Bronchial smooth muscle cell (primary cell): Measurements from ENCODE around the gene ZAR1. TPM values are rescaled to one million over a fixed set of nuclear protein-coding genes. Genes with fewer than 3 reads are reported as not detected.

Experiments used
- total RNA-seq: library from RNA; depleted of rRNA; stranded (reverse); fragments of >200 nt; gene quantifications from 2 replicates; pipeline ENCODE4 v1.2.1, GENCODE V29; 2014

ZAR1 gene, protein sequence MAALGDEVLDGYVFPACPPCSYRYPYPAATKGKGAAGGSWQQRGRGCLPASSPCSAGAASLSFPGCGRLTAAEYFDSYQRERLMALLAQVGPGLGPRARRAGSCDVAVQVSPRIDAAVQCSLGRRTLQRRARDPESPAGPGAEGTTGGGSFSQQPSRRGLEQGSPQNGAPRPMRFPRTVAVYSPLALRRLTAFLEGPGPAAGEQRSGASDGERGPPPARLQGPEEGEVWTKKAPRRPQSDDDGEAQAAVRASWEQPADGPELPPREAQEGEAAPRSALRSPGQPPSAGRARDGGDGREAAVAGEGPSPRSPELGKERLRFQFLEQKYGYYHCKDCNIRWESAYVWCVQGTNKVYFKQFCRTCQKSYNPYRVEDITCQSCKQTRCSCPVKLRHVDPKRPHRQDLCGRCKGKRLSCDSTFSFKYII
- total RNA-seq: not detected in 2 replicates

DNA sequence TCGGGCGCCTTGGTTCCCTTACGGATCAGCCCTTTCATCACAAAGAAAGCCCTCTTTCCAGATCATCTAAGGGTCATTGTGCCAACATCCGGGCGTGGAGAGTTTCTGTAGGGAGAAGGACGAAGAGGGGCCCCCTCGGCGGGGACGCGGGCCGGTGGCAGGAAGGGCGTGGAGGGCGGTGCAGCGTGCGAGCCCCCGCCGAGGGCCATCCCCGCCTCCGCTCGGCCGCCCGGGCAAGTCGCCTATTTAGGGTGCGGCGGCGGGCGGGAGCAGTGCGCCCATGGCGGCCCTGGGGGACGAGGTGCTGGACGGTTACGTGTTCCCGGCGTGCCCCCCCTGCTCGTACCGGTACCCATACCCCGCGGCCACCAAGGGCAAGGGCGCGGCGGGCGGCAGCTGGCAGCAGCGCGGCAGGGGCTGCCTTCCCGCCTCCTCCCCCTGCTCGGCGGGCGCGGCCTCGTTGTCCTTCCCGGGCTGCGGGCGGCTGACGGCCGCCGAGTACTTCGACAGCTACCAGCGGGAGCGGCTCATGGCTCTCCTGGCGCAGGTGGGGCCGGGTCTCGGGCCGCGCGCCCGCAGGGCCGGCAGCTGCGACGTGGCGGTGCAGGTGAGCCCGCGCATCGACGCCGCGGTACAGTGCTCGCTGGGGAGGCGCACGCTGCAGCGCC, at the start of gene ZAR1:
Gene ZAR1 (plus strand): TSS at position 241 of the 668 bp plus-strand sequence. CDS start 40 bp downstream, at position 281.

DNA sequence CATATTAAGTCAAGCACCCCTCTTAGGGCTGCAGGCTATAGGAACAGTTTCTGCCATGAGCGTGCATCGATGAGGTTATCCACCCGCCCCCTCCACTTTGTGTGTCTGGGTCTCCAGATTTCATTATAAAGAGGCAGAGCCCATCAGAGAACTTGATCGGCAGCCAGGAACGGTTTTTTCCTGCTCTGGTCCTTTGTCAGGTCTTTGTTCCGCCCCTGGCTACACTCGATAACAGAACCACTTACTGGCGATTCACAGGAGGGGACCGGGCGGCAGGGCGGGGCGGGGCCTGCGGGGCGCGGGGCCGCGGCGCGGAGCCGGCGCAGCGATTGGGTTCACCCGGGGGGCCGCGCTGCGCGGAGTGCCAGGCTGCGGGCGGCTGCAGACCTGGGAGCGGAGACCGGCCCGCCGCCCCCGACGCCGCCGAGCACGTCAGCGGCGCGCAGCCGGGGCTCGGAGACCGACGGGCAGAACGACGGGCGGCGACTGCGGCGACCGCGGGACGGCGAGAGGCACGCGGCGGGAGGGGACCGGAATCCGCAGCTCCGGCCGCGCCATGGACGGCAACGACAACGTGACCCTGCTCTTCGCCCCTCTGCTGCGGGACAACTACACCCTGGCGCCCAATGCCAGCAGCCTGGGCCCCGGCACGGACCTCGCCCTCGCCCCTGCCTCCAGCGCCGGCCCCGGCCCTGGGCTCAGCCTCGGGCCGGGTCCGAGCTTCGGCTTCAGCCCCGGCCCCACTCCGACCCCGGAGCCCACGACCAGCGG, 6.9 kb upstream of the ZAR1 start, which contains the start of gene SLC10A4:
Gene SLC10A4 (plus strand): TSS at position 338 of the 771 bp plus-strand sequence. CDS start 219 bp downstream, at position 557.

Other genes with a start within 250 kb of the ZAR1 start
- gene TEC, start 220.4 kb upstream of the ZAR1 start, total RNA-seq: 0.60 and 0.79 TPM in 2 replicates
- 9.1 and 12.1 TPM in 2 replicates for gene SLAIN2, start 148.7 kb upstream of the ZAR1 start, total RNA-seq
- not detected in 2 replicates for gene SLC10A4, start 6.9 kb upstream of the ZAR1 start, total RNA-seq